ENCODE results near the gene CXADR. TPM values are rescaled to one million over a fixed set of nuclear protein-coding genes. Genes with fewer than 3 reads are reported as not detected.

The CXADR gene
- total RNA-seq, 1 donor from 2014 or later, result 24.5 TPM

DNA sequence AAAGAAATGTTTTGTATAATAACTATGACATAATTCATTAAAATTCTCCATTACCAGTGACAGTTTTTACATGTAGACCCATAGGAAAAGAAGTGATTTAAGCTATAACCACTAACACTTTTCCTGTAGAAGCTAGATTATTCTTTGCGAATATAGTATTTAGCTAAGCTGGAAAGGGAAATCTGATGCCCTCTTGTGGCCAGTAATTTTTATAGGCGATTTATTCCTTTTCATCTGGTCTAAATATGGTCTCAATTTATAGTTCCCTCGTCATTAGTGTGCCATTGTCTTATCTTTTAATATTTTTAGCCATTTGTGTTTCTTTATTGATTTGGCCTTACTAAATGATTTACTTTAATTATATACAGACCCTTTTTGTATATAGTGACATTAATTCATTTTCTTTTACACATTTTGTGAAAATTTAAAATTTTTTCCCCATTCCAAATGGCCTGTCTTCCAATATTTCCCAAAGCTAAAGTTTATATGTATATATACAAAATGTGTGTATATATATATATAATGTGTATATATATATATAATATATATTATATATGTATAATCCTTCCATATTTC, 73.1 kb downstream of the CXADR start:
- intact Hi-C loops (cut with micrococcal nuclease), result no loop called here
- no peak overlapping the region for H3K4me3 ChIP-seq
- no peaks in the 10 kb centered on the region for H3K4me1 ChIP-seq
- no peaks in the 10 kb centered on the region for H3K36me3 ChIP-seq
- H3K27me3 ChIP-seq (ENCODE audit: low read depth), result no peaks in the 10 kb centered on the region
- DNase-seq, result no peak
- no peaks in the 10 kb centered on the region for H3K9me3 ChIP-seq (replicated peaks)
- H3K27ac ChIP-seq (replicated peaks), result no peak overlapping the region
- TF ChIP-seq, protein P1, sequence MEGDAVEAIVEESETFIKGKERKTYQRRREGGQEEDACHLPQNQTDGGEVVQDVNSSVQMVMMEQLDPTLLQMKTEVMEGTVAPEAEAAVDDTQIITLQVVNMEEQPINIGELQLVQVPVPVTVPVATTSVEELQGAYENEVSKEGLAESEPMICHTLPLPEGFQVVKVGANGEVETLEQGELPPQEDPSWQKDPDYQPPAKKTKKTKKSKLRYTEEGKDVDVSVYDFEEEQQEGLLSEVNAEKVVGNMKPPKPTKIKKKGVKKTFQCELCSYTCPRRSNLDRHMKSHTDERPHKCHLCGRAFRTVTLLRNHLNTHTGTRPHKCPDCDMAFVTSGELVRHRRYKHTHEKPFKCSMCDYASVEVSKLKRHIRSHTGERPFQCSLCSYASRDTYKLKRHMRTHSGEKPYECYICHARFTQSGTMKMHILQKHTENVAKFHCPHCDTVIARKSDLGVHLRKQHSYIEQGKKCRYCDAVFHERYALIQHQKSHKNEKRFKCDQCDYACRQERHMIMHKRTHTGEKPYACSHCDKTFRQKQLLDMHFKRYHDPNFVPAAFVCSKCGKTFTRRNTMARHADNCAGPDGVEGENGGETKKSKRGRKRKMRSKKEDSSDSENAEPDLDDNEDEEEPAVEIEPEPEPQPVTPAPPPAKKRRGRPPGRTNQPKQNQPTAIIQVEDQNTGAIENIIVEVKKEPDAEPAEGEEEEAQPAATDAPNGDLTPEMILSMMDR (IDR thresholded peaks at IDR 0.05; ENCODE audit: borderline replicate concordance), result peak; percentile 72

DNA sequence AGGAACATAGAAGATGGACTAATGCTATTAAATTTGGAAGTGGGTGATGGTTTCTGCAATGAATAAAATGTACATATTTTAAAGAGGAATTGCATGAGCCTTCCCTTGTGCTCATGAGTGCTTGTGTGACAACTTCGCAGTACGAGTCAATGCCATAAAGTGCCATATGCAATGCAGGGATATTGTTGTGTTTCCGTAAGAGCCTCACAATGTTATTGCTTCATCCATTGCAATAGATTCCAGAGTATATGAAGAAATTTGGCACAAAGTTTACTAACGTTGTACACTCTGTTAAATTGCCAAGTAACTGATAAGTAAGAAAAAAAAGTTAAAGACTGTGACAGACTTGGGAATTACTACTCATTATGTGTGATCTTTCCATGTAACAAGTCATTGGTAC, 77.6 kb downstream of the CXADR start:
- Histone ChIP-seq H3K36me3 (peaks cover 34% of the 10 kb centered on the region), H3K27me3 (ENCODE audit: low read depth) (no peaks in the 10 kb centered on the region), H3K27ac (replicated peaks) (no peak overlapping the region), H3K4me1 (no peaks in the 10 kb centered on the region), H3K4me3 (no peak overlapping the region), H3K9me3 (replicated peaks) (no peaks in the 10 kb centered on the region)
- TF ChIP-seq, protein P1 (IDR thresholded peaks at IDR 0.05; ENCODE audit: borderline replicate concordance), result no peak
- DNase-seq, result no peak
- intact Hi-C loops (cut with micrococcal nuclease), result loop anchor here (5.0 kb wide), 1 partner anchor 203 kb away; no protein-coding TSS in a partner anchor

DNA sequence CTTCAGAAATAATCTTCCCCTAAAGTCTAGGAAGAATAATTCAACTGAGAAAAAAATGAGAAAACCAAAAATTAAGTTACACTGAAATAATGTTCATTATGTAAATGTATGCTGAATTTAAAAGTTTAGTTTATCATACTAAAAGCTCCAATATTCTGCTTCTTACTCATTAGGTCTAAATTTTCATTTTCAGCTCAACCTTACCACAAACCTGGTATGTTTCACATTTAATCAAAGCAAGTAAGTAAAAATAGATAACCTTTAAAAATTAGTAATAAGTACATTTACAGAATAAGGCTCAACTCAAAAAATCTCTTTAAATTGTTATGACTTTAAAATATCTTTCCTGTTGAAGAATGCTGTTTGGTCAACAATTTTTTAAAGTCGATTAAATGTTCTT, 84.8 kb downstream of the CXADR start:
- Histone ChIP-seq H3K4me1 (no peaks in the 10 kb centered on the region), H3K9me3 (replicated peaks) (no peaks in the 10 kb centered on the region), H3K4me3 (no peak overlapping the region), H3K36me3 (peaks cover 74% of the 10 kb centered on the region), H3K27me3 (ENCODE audit: low read depth) (no peaks in the 10 kb centered on the region), H3K27ac (replicated peaks) (no peak overlapping the region)
- intact Hi-C loops (cut with micrococcal nuclease), result no loop called here
- DNase-seq, result no peak
- TF ChIP-seq, protein P1 (IDR thresholded peaks at IDR 0.05; ENCODE audit: borderline replicate concordance), result no peak

DNA sequence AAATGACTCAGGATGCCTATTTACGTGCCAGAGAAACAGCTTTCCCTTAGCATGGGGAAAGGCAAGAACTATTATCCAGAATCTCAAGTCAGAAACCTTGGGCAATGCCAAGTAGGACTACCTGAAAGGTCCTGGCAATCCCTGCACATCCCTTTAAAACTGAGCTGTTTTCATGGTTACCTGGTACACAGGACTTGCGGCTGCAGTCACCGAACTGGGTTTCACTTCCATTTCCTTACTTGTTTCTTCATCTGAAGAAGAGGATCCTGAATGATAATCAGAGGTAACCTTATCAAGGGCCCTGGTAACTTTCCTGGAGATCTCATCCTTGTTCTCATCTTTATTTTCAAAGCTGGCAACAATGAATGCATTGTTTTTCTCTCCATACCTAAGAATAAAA, 85.6 kb downstream of the CXADR start:
- Histone ChIP-seq H3K27me3 (ENCODE audit: low read depth) (no peaks in the 10 kb centered on the region), H3K4me3 (no peak overlapping the region), H3K36me3 (peaks cover 73% of the 10 kb centered on the region), H3K27ac (replicated peaks) (no peak overlapping the region), H3K4me1 (no peaks in the 10 kb centered on the region), H3K9me3 (replicated peaks) (no peaks in the 10 kb centered on the region)
- intact Hi-C loops (cut with micrococcal nuclease), result no loop called here
- TF ChIP-seq, protein P1 (IDR thresholded peaks at IDR 0.05; ENCODE audit: borderline replicate concordance), result no peak
- DNase-seq, result no peak

DNA sequence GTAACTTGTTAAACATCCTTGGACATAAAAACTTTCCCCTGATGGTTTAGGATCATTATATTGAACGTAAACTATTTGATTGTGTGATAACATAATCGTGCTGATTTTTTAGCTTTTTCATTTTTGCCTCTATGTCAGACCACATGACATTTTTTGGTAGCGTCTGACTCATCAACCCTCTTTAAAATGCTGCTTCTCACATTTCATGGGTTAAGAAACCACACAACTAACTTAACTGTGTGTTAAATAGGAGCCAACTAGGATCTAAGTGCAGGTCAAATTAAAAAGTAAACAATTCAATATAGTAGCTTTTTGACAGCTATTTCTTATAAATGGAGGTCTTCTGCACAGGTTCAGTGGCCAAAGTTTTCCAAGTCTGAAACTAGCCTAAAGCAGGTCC, 90.0 kb downstream of the CXADR start:
- Histone ChIP-seq H3K36me3 (peaks cover 64% of the 10 kb centered on the region), H3K27ac (replicated peaks) (no peak overlapping the region), H3K9me3 (replicated peaks) (no peaks in the 10 kb centered on the region), H3K4me1 (no peaks in the 10 kb centered on the region), H3K4me3 (no peak overlapping the region), H3K27me3 (ENCODE audit: low read depth) (no peaks in the 10 kb centered on the region)
- DNase-seq, result no peak
- TF ChIP-seq, protein P1 (IDR thresholded peaks at IDR 0.05; ENCODE audit: borderline replicate concordance), result no peak
- intact Hi-C loops (cut with micrococcal nuclease), result no loop called here
